Panc1 (cell line): ENCODE data around the gene ELMO1. TPM values are rescaled to one million over a fixed set of nuclear protein-coding genes. Genes with fewer than 3 reads are reported as not detected.

Experiments used
- ATAC-seq: fragments of 200-7000 bp; cut with Tn5 transposase; 2 replicates; pipeline ENCODE4 v1.9.1; 2020; ENCODE audit warnings: mild to moderate bottlenecking, moderate library complexity
- BruUV-seq: library from RNA; stranded (reverse); fragments of 400-500 nt; replicated peaks from 2 replicates; lab custom pipeline; 2021; lab: Mats Ljungman, UMichigan
- CTCF ChIA-PET: fragments of 300-600 bp; sonication (Branson Sonifier 250); formaldehyde crosslinking; loops from one replicate; lab custom pipeline; 2022; ENCODE audit warnings: antibody characterized with exemption; lab: Charles Lee
- POLR2A ChIA-PET: fragments of 300-600 bp; sonication (Branson Sonifier 250); formaldehyde crosslinking; loops from one replicate; lab custom pipeline; 2022; ENCODE audit warnings: antibody characterized with exemption; lab: Charles Lee
- DNase-seq: peaks from one replicate; pipeline ENCODE4 v3.0.0-alpha.2; 2010; ENCODE audit warnings: low read depth, low spot score
- H3K27ac ChIP-seq: 2 replicates; pipeline ENCODE4 v1.5.1; 2011; ENCODE audit warnings: mild to moderate bottlenecking, low read length, inconsistent platforms
- H3K27me3 ChIP-seq: fragments of 200-500 bp; sonication (Bioruptor generic); 2 replicates; pipeline ENCODE4 v1.6.0; 2014; ENCODE audit warnings: low read length, inconsistent platforms; ENCODE audit not compliant: control insufficient read depth, insufficient read depth
- H3K36me3 ChIP-seq: fragments of 200-500 bp; sonication (Bioruptor generic); 2 replicates; pipeline ENCODE4 v1.5.1; 2014; ENCODE audit warnings: inconsistent platforms, mild to moderate bottlenecking, low read length, moderate library complexity; ENCODE audit not compliant: control insufficient read depth, insufficient read depth
- H3K4me1 ChIP-seq: 2 replicates; pipeline ENCODE4 v1.5.1; 2011; ENCODE audit warnings: inconsistent platforms, mild to moderate bottlenecking, low read length, moderate library complexity; ENCODE audit not compliant: control insufficient read depth, insufficient read depth
- H3K4me3 ChIP-seq, 2 experiments: 2 replicates each; pipeline ENCODE4 v1.5.1; 2011 to 2012; ENCODE audit warnings: low read depth in 2 of 2, low read length in 2 of 2, mild to moderate bottlenecking in 2 of 2, inconsistent platforms in 1 of 2, moderate library complexity in 1 of 2
- H3K9me3 ChIP-seq: fragments of 200-500 bp; sonication (Bioruptor generic); 2 replicates; pipeline ENCODE4 v1.5.1; 2014; ENCODE audit warnings: low read depth, mild to moderate bottlenecking, inconsistent platforms, low read length, moderate library complexity; ENCODE audit not compliant: control insufficient read depth, insufficient read depth
- POLR2AphosphoS5 ChIP-seq: IDR thresholded peaks from 2 replicates; pipeline ENCODE4 v1.6.1; 2012; ENCODE audit warnings: mild to moderate bottlenecking, low read depth, low read length, moderate library complexity
- SIN3A ChIP-seq: IDR thresholded peaks from 2 replicates; pipeline ENCODE4 v1.6.1; 2012; ENCODE audit warnings: low read depth, mild to moderate bottlenecking, low read length, moderate library complexity, borderline replicate concordance; ENCODE audit not compliant: insufficient read depth
- TCF7L2 ChIP-seq: IDR thresholded peaks from 2 replicates; pipeline ENCODE4 v1.6.1; 2011; ENCODE audit warnings: mild to moderate bottlenecking, low read depth, low read length, inconsistent platforms
- in situ Hi-C: cut with HindIII; loops from 2 replicates; pipeline ENCODE4 v1.10.0; 2016; ENCODE audit warnings: low sequenced_read_pairs, low pct_unique_long_range_greater_than_20kb
- intact Hi-C: fragments of 100-400 bp; cut with micrococcal nuclease; formaldehyde crosslinking; loops from one replicate; pipeline ENCODE4 v1.10.0; 2022; ENCODE audit not compliant: unreplicated experiment
- total RNA-seq: library from RNA; stranded (reverse); gene quantifications from one replicate; pipeline ENCODE4 v1.2.1, GENCODE V29; 2021; ENCODE audit not compliant: unreplicated experiment
- TF ChIP-seq, protein P1 (sequence below), 2 experiments: IDR thresholded peaks; 2 replicates each; pipeline ENCODE4 v1.6.1; 2011 to 2012; ENCODE audit warnings: low read depth in 2 of 2, control low read depth in 1 of 2, low read length in 1 of 2, mild to moderate bottlenecking in 1 of 2, moderate library complexity in 1 of 2; ENCODE audit not compliant: insufficient read depth in 1 of 2
- TF ChIP-seq, protein P2 (sequence below): fragments of 450-650 bp; IDR thresholded peaks from 2 replicates; pipeline ENCODE4 v1.5.1; 2017; ENCODE audit warnings: mild to moderate bottlenecking

Gene ELMO1
- total RNA-seq, 1 experiment from 2014 or later, result 0.80 TPM

DNA sequence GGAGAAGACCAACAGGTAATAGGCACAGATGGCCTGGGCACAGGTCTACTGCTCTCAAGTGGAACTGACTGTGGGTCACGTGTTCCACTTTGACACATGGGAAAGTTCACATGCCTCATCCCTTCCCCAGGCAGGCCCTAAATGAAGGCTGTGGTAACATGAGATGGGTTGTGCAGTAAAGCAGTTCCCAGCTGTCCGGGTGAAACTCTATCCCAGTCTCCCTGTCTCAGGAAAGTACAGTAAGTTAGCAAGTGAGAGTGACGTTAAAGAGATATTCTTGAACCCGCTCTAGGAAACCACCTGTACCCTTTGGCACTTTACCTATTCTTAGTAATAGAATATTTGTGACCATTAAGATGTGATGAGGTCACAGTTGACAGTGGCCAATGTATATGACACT, 380.6 kb downstream of the ELMO1 start:
- CTCF ChIA-PET, result no interaction called here
- ATAC-seq, result no peak
- H3K4me1 ChIP-seq, result no peaks in the 10 kb centered on the region

DNA sequence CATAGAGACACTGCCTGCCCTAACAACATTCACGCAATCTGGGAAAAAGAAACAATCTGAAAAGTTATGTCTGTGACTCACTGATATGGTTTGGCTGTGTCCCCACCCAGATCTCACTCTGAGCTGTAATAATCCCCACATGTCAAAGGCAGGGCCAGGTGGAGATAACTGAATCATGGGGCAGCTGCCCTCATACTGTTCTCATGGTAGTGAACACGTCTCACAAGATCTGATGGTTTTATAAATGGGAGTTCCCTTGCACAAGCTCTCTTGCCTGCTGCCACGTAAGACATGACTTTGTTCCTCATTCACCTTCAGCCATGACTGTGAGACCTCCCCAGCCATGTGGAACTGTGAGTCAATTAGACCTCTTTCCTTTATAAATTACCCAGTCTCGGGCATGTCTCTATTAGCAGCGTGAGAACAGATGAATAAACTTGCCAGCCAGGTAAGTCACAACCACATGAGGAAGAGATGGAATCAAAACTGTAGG, 382.8 kb downstream of the ELMO1 start:
- TF ChIP-seq TCF7L2 (no peak), SIN3A (no peak)
- TF ChIP-seq, protein P1, sequence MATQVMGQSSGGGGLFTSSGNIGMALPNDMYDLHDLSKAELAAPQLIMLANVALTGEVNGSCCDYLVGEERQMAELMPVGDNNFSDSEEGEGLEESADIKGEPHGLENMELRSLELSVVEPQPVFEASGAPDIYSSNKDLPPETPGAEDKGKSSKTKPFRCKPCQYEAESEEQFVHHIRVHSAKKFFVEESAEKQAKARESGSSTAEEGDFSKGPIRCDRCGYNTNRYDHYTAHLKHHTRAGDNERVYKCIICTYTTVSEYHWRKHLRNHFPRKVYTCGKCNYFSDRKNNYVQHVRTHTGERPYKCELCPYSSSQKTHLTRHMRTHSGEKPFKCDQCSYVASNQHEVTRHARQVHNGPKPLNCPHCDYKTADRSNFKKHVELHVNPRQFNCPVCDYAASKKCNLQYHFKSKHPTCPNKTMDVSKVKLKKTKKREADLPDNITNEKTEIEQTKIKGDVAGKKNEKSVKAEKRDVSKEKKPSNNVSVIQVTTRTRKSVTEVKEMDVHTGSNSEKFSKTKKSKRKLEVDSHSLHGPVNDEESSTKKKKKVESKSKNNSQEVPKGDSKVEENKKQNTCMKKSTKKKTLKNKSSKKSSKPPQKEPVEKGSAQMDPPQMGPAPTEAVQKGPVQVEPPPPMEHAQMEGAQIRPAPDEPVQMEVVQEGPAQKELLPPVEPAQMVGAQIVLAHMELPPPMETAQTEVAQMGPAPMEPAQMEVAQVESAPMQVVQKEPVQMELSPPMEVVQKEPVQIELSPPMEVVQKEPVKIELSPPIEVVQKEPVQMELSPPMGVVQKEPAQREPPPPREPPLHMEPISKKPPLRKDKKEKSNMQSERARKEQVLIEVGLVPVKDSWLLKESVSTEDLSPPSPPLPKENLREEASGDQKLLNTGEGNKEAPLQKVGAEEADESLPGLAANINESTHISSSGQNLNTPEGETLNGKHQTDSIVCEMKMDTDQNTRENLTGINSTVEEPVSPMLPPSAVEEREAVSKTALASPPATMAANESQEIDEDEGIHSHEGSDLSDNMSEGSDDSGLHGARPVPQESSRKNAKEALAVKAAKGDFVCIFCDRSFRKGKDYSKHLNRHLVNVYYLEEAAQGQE (IDR thresholded peaks at IDR 0.05; ENCODE audit: insufficient read depth in 1 of 2, low read depth in 2 of 2, low read length in 1 of 2), result no peak
- no peaks in the 10 kb centered on the region for H3K36me3 ChIP-seq
- POLR2A ChIA-PET, result no interaction called here
- H3K9me3 ChIP-seq, result no peaks in the 10 kb centered on the region; the same call in 1 of the 2 replicates
- in situ Hi-C loops (no loop called here), intact Hi-C loops (no loop called here)
- no peaks in the 10 kb centered on the region for H3K27me3 ChIP-seq
- no peak for DNase-seq
- no peak overlapping the region for H3K4me3 ChIP-seq
- no peak overlapping the region for H3K27ac ChIP-seq
- BruUV-seq, result no TSS peak
- H3K4me1 ChIP-seq, result no peaks in the 10 kb centered on the region
- ATAC-seq, result no peak
- CTCF ChIA-PET, result no interaction called here

More for the DNA sequence above, 380.6 kb downstream of the ELMO1 start:
- H3K27me3 ChIP-seq, result no peaks in the 10 kb centered on the region
- intact Hi-C loops, result no loop called here
- peaks cover 6% of the 10 kb centered on the region; the same call in 1 of the 2 replicates for H3K9me3 ChIP-seq
- in situ Hi-C loops, result no loop called here
- TF ChIP-seq, protein P1 (IDR thresholded peaks at IDR 0.05; ENCODE audit: insufficient read depth in 1 of 2, low read depth in 2 of 2, low read length in 1 of 2), result no peak
- TF ChIP-seq POLR2AphosphoS5, result no peak
- TF ChIP-seq, protein P2, sequence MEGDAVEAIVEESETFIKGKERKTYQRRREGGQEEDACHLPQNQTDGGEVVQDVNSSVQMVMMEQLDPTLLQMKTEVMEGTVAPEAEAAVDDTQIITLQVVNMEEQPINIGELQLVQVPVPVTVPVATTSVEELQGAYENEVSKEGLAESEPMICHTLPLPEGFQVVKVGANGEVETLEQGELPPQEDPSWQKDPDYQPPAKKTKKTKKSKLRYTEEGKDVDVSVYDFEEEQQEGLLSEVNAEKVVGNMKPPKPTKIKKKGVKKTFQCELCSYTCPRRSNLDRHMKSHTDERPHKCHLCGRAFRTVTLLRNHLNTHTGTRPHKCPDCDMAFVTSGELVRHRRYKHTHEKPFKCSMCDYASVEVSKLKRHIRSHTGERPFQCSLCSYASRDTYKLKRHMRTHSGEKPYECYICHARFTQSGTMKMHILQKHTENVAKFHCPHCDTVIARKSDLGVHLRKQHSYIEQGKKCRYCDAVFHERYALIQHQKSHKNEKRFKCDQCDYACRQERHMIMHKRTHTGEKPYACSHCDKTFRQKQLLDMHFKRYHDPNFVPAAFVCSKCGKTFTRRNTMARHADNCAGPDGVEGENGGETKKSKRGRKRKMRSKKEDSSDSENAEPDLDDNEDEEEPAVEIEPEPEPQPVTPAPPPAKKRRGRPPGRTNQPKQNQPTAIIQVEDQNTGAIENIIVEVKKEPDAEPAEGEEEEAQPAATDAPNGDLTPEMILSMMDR, result no peak
- no peak for TF ChIP-seq TCF7L2
- no peak for TF ChIP-seq SIN3A
- no peaks in the 10 kb centered on the region for H3K36me3 ChIP-seq
- no peak overlapping the region for H3K27ac ChIP-seq
- no TSS peak for BruUV-seq
- POLR2A ChIA-PET, result no interaction called here
- no peak overlapping the region for H3K4me3 ChIP-seq
- DNase-seq, result no peak
